Measurements from ENCODE around the gene C4BPA. TPM values are rescaled to one million over a fixed set of nuclear protein-coding genes. Genes with fewer than 3 reads are reported as not detected.

Gene C4BPA
- total and polyA plus RNA-seq, 9 donors = 0.09 to 0.50 (median 0.13) TPM; not detected in 2

- no peak for DNase-seq
- Histone ChIP-seq H3K27me3 (ENCODE audit: control insufficient read depth, insufficient read depth, low read length) (no peaks in the 10 kb centered on the region), H3K27ac (ENCODE audit: low read length) (no peak overlapping the region), H3K4me3 (ENCODE audit: low read length) (no peak overlapping the region), H3K36me3 (ENCODE audit: control insufficient read depth, insufficient read depth, low read length) (peaks cover 26% of the 10 kb centered on the region), H3K4me1 (ENCODE audit: control insufficient read depth, insufficient read depth, low read length) (no peaks in the 10 kb centered on the region), H3K9me3 (replicated peaks; ENCODE audit: control insufficient read depth, low read depth, low read length) (no peaks in the 10 kb centered on the region)
- 86% methylated on average over 7 of the region's 8 CpGs for WGBS (ENCODE audit: insufficient coverage)
Measured at GRCh38 chr1:207064561-207064960, 39.5 kb upstream of the C4BPA start.

GRCh38 chr1:207067185-207067584 is 36.8 kb upstream of the C4BPA start:
- 62% methylated on average over 2 of the region's 3 CpGs for WGBS (ENCODE audit: insufficient coverage)
- H3K4me1 ChIP-seq (ENCODE audit: control insufficient read depth, insufficient read depth, low read length) = no peaks in the 10 kb centered on the region
- peaks cover 26% of the 10 kb centered on the region for H3K36me3 ChIP-seq (ENCODE audit: control insufficient read depth, insufficient read depth, low read length)
- no peak overlapping the region for H3K27ac ChIP-seq (ENCODE audit: low read length)
- DNase-seq = no peak
- no peaks in the 10 kb centered on the region for H3K27me3 ChIP-seq (ENCODE audit: control insufficient read depth, insufficient read depth, low read length)
- no peaks in the 10 kb centered on the region for H3K9me3 ChIP-seq (replicated peaks; ENCODE audit: control insufficient read depth, low read depth, low read length)
- H3K4me3 ChIP-seq (ENCODE audit: low read length) = no peak overlapping the region

GRCh38 chr1:207067665-207068064 is 36.4 kb upstream of the C4BPA start:
- H3K4me1 ChIP-seq (ENCODE audit: control insufficient read depth, insufficient read depth, low read length) = no peaks in the 10 kb centered on the region
- no CpG with 5 or more reads among the region's 5 CpGs for WGBS (ENCODE audit: insufficient coverage)
- H3K36me3 ChIP-seq (ENCODE audit: control insufficient read depth, insufficient read depth, low read length) = peaks cover 28% of the 10 kb centered on the region
- no peak overlapping the region for H3K4me3 ChIP-seq (ENCODE audit: low read length)
- H3K27ac ChIP-seq (ENCODE audit: low read length) = no peak overlapping the region
- DNase-seq = no peak
- H3K27me3 ChIP-seq (ENCODE audit: control insufficient read depth, insufficient read depth, low read length) = no peaks in the 10 kb centered on the region
- no peaks in the 10 kb centered on the region for H3K9me3 ChIP-seq (replicated peaks; ENCODE audit: control insufficient read depth, low read depth, low read length)

GRCh38 chr1:207069061-207069460 is 35.0 kb upstream of the C4BPA start:
- 90% methylated on average over 2 of the region's 3 CpGs for WGBS (ENCODE audit: insufficient coverage)
- no peaks in the 10 kb centered on the region for H3K4me1 ChIP-seq (ENCODE audit: control insufficient read depth, insufficient read depth, low read length)
- no peaks in the 10 kb centered on the region for H3K9me3 ChIP-seq (replicated peaks; ENCODE audit: control insufficient read depth, low read depth, low read length)
- no peak overlapping the region for H3K27ac ChIP-seq (ENCODE audit: low read length)
- peaks cover 20% of the 10 kb centered on the region for H3K36me3 ChIP-seq (ENCODE audit: control insufficient read depth, insufficient read depth, low read length)
- H3K27me3 ChIP-seq (ENCODE audit: control insufficient read depth, insufficient read depth, low read length) = no peaks in the 10 kb centered on the region
- DNase-seq = no peak
- H3K4me3 ChIP-seq (ENCODE audit: low read length) = no peak overlapping the region

GRCh38 chr1:207069858-207070506 is 34.1 kb upstream of the C4BPA start:
- Histone ChIP-seq H3K27ac (ENCODE audit: low read length) (no peak overlapping the region), H3K9me3 (replicated peaks; ENCODE audit: control insufficient read depth, low read depth, low read length) (no peaks in the 10 kb centered on the region), H3K36me3 (ENCODE audit: control insufficient read depth, insufficient read depth, low read length) (peaks cover 14% of the 10 kb centered on the region), H3K27me3 (ENCODE audit: control insufficient read depth, insufficient read depth, low read length) (no peaks in the 10 kb centered on the region), H3K4me1 (ENCODE audit: control insufficient read depth, insufficient read depth, low read length) (no peaks in the 10 kb centered on the region), H3K4me3 (ENCODE audit: low read length) (no peak overlapping the region)
- DNase-seq = no peak
- 86% methylated on average over 5 of the region's 5 CpGs for WGBS (ENCODE audit: insufficient coverage)

- Histone ChIP-seq H3K36me3 (ENCODE audit: control insufficient read depth, insufficient read depth, low read length) (peaks cover 12% of the 10 kb centered on the region), H3K4me1 (ENCODE audit: control insufficient read depth, insufficient read depth, low read length) (no peaks in the 10 kb centered on the region)
- 90% methylated on average over 2 of the region's 4 CpGs for WGBS (ENCODE audit: insufficient coverage)
Measured at GRCh38 chr1:207070811-207071210, 33.2 kb upstream of the C4BPA start.

GRCh38 chr1:207071426-207071825 is 32.6 kb upstream of the C4BPA start:
- no peak for DNase-seq
- Histone ChIP-seq H3K9me3 (replicated peaks; ENCODE audit: control insufficient read depth, low read depth, low read length) (no peaks in the 10 kb centered on the region), H3K27ac (ENCODE audit: low read length) (no peak overlapping the region), H3K36me3 (ENCODE audit: control insufficient read depth, insufficient read depth, low read length) (peaks cover 12% of the 10 kb centered on the region), H3K4me3 (ENCODE audit: low read length) (no peak overlapping the region), H3K27me3 (ENCODE audit: control insufficient read depth, insufficient read depth, low read length) (no peaks in the 10 kb centered on the region), H3K4me1 (ENCODE audit: control insufficient read depth, insufficient read depth, low read length) (no peaks in the 10 kb centered on the region)
- WGBS (ENCODE audit: insufficient coverage) = 100% methylated on average over 3 of the region's 6 CpGs

More at GRCh38 chr1:207070811-207071210, 33.2 kb upstream of the C4BPA start:
- Histone ChIP-seq H3K4me3 (ENCODE audit: low read length) (no peak overlapping the region), H3K9me3 (replicated peaks; ENCODE audit: control insufficient read depth, low read depth, low read length) (no peaks in the 10 kb centered on the region), H3K27me3 (ENCODE audit: control insufficient read depth, insufficient read depth, low read length) (no peaks in the 10 kb centered on the region), H3K27ac (ENCODE audit: low read length) (no peak overlapping the region)
- no peak for DNase-seq

- H3K27me3 ChIP-seq (ENCODE audit: control insufficient read depth, insufficient read depth, low read length) = no peaks in the 10 kb centered on the region
- DNase-seq = no peak
- WGBS (ENCODE audit: insufficient coverage) = 73% methylated on average over 8 of the region's 8 CpGs
- H3K4me1 ChIP-seq (ENCODE audit: control insufficient read depth, insufficient read depth, low read length) = no peaks in the 10 kb centered on the region
- H3K4me3 ChIP-seq (ENCODE audit: low read length) = no peak overlapping the region
- H3K9me3 ChIP-seq (replicated peaks; ENCODE audit: control insufficient read depth, low read depth, low read length) = no peaks in the 10 kb centered on the region
- no peak overlapping the region for H3K27ac ChIP-seq (ENCODE audit: low read length)
- peaks cover 12% of the 10 kb centered on the region for H3K36me3 ChIP-seq (ENCODE audit: control insufficient read depth, insufficient read depth, low read length)
Measured at GRCh38 chr1:207072233-207072632, 31.8 kb upstream of the C4BPA start.

GRCh38 chr1:207073906-207074820 is 29.9 kb upstream of the C4BPA start:
- no peak overlapping the region for H3K4me3 ChIP-seq (ENCODE audit: low read length)
- H3K36me3 ChIP-seq (ENCODE audit: control insufficient read depth, insufficient read depth, low read length) = peaks cover 7% of the 10 kb centered on the region
- H3K27ac ChIP-seq (ENCODE audit: low read length) = no peak overlapping the region
- DNase-seq = no peak
- 52% methylated on average over 4 of the region's 4 CpGs for WGBS (ENCODE audit: insufficient coverage)
- no peaks in the 10 kb centered on the region for H3K27me3 ChIP-seq (ENCODE audit: control insufficient read depth, insufficient read depth, low read length)
- H3K4me1 ChIP-seq (ENCODE audit: control insufficient read depth, insufficient read depth, low read length) = no peaks in the 10 kb centered on the region
- no peaks in the 10 kb centered on the region for H3K9me3 ChIP-seq (replicated peaks; ENCODE audit: control insufficient read depth, low read depth, low read length)

- peaks cover 3% of the 10 kb centered on the region for H3K36me3 ChIP-seq (ENCODE audit: control insufficient read depth, insufficient read depth, low read length)
- WGBS (ENCODE audit: insufficient coverage) = 100% methylated on average over 2 of the region's 5 CpGs
- no peak overlapping the region for H3K27ac ChIP-seq (ENCODE audit: low read length)
- no peak overlapping the region for H3K4me3 ChIP-seq (ENCODE audit: low read length)
- no peaks in the 10 kb centered on the region for H3K9me3 ChIP-seq (replicated peaks; ENCODE audit: control insufficient read depth, low read depth, low read length)
- no peak for DNase-seq
- H3K27me3 ChIP-seq (ENCODE audit: control insufficient read depth, insufficient read depth, low read length) = no peaks in the 10 kb centered on the region
- no peaks in the 10 kb centered on the region for H3K4me1 ChIP-seq (ENCODE audit: control insufficient read depth, insufficient read depth, low read length)
Measured at GRCh38 chr1:207076181-207076955, 27.7 kb upstream of the C4BPA start.
